ENCODE measurements around the gene CD300LB.
A peak's percentile ranks its signal among the peaks of the same experiment; 100 is the strongest.

Gene CD300LB

GRCh38 chr17:74547736-74548135 is 16.5 kb upstream of the CD300LB start:
- peak; percentile 69 to 73 for DNase-seq

GRCh38 chr17:74547264-74547663 is 16.0 kb upstream of the CD300LB start:
- no peak for DNase-seq

- no peak for DNase-seq
Observed at GRCh38 chr17:74546586-74546985, 15.3 kb upstream of the CD300LB start.

GRCh38 chr17:74545843-74546230 is 14.6 kb upstream of the CD300LB start, which contains the start of gene CD300C:
Gene CD300C (minus strand): TSS chr17:74546115. CDS start chr17:74545782, 333 bp downstream.
- peak; percentile 62 to 83 for DNase-seq

- DNase-seq = no peak
Observed at GRCh38 chr17:74544991-74545842, 13.9 kb upstream of the CD300LB start.

GRCh38 chr17:74543891-74544760 is 12.9 kb upstream of the CD300LB start:
- no peak for DNase-seq

GRCh38 chr17:74543406-74543805 is 12.1 kb upstream of the CD300LB start:
- no peak for DNase-seq

- DNase-seq = no peak
Observed at GRCh38 chr17:74542727-74543383, 11.6 kb upstream of the CD300LB start.

GRCh38 chr17:74542166-74542565 is 10.9 kb upstream of the CD300LB start:
- DNase-seq = no peak

- DNase-seq = no peak
Observed at GRCh38 chr17:74541176-74542111, 10.2 kb upstream of the CD300LB start.

- no peak for DNase-seq
Observed at GRCh38 chr17:74539281-74539820, 8.1 kb upstream of the CD300LB start.

GRCh38 chr17:74536890-74537289 is 5.6 kb upstream of the CD300LB start:
- no peak for DNase-seq

- DNase-seq = peak; percentile 100
Observed at GRCh38 chr17:74532115-74532514, 840 bp upstream of the CD300LB start.

GRCh38 chr17:74530831-74531150 is 484 bp downstream of the CD300LB start:
- no peak for DNase-seq

GRCh38 chr17:74529243-74529642 is 2.0 kb downstream of the CD300LB start:
- DNase-seq = no peak

GRCh38 chr17:74528491-74529199 is 2.6 kb downstream of the CD300LB start:
- DNase-seq = peak; percentile 55 to 63

- DNase-seq = no peak
Observed at GRCh38 chr17:74527756-74528155, 3.5 kb downstream of the CD300LB start.

- no peak for DNase-seq
Observed at GRCh38 chr17:74527081-74527480, 4.2 kb downstream of the CD300LB start.

- DNase-seq = no peak
Observed at GRCh38 chr17:74526681-74527080, 4.6 kb downstream of the CD300LB start.

- no peak for DNase-seq
Observed at GRCh38 chr17:74525781-74526288, 5.4 kb downstream of the CD300LB start.

GRCh38 chr17:74525465-74525725 is 5.9 kb downstream of the CD300LB start:
- no peak for DNase-seq

All from Kasumi-1 (cell line).